ENCODE results near the gene R3HDM1.
"Not testable (repeated sequence)": the region's sequence is repeated elsewhere in the genome, so short reads cannot be mapped to it uniquely, and the experiment has no call there.

Gene R3HDM1

GRCh38 chr2:135573620-135574019, 42.3 kb downstream of the R3HDM1 start:
- no peak for DNase-seq (ENCODE audit: low read depth)

GRCh38 chr2:135581282-135581681, 50.0 kb downstream of the R3HDM1 start:
- DNase-seq (ENCODE audit: low read depth) = no peak

- DNase-seq (ENCODE audit: low read depth) = no peak
Measured at GRCh38 chr2:135582383-135582782, 51.1 kb downstream of the R3HDM1 start.

GRCh38 chr2:135585586-135585985, 54.3 kb downstream of the R3HDM1 start:
- DNase-seq (ENCODE audit: low read depth) = no peak

GRCh38 chr2:135586148-135586547, 54.9 kb downstream of the R3HDM1 start:
- DNase-seq (ENCODE audit: low read depth) = no peak

- no peak for DNase-seq (ENCODE audit: low read depth)
Measured at GRCh38 chr2:135587958-135588357, 56.7 kb downstream of the R3HDM1 start.

GRCh38 chr2:135590619-135591260, 59.5 kb downstream of the R3HDM1 start:
- no peak for DNase-seq (ENCODE audit: low read depth)

- DNase-seq (ENCODE audit: low read depth) = no peak
Measured at GRCh38 chr2:135600915-135601314, 69.6 kb downstream of the R3HDM1 start.

GRCh38 chr2:135603543-135603942, 72.3 kb downstream of the R3HDM1 start:
- DNase-seq (ENCODE audit: low read depth) = no peak

- no peak for DNase-seq (ENCODE audit: low read depth)
Measured at GRCh38 chr2:135607561-135607960, 76.3 kb downstream of the R3HDM1 start.

GRCh38 chr2:135612319-135612718, 81.0 kb downstream of the R3HDM1 start:
- DNase-seq (ENCODE audit: low read depth) = no peak

- no peak for DNase-seq (ENCODE audit: low read depth)
Measured at GRCh38 chr2:135615404-135615803, 84.1 kb downstream of the R3HDM1 start.

- no peak for DNase-seq (ENCODE audit: low read depth)
Measured at GRCh38 chr2:135617501-135618015, 86.3 kb downstream of the R3HDM1 start.

GRCh38 chr2:135620198-135620597, 88.9 kb downstream of the R3HDM1 start:
- DNase-seq (ENCODE audit: low read depth) = no peak

- no peak for DNase-seq (ENCODE audit: low read depth)
Measured at GRCh38 chr2:135629520-135629919, 98.2 kb downstream of the R3HDM1 start.

- not testable (repeated sequence) for DNase-seq (ENCODE audit: low read depth)
Measured at GRCh38 chr2:135630034-135630433, 98.8 kb downstream of the R3HDM1 start.

GRCh38 chr2:135630488-135630887, 99.2 kb downstream of the R3HDM1 start:
- DNase-seq (ENCODE audit: low read depth) = no peak

GRCh38 chr2:135633582-135633981, 102.3 kb downstream of the R3HDM1 start:
- no peak for DNase-seq (ENCODE audit: low read depth)

- no peak for DNase-seq (ENCODE audit: low read depth)
Measured at GRCh38 chr2:135635212-135635835, 104.0 kb downstream of the R3HDM1 start.

GRCh38 chr2:135636982-135637381, 105.7 kb downstream of the R3HDM1 start:
- DNase-seq (ENCODE audit: low read depth) = no peak

GRCh38 chr2:135637456-135638087, 106.3 kb downstream of the R3HDM1 start:
- DNase-seq (ENCODE audit: low read depth) = no peak

GRCh38 chr2:135638825-135639224, 107.5 kb downstream of the R3HDM1 start:
- no peak for DNase-seq (ENCODE audit: low read depth)
